HG03045 (cell line): Measurements from ENCODE around the gene MRPS27.

Source experiments
- ATAC-seq: cut with Tn5 transposase; IDR thresholded peaks from one replicate; pipeline ENCODE4 v1.9.1; 2021; ENCODE audit warnings: mild to moderate bottlenecking, moderate library complexity; ENCODE audit not compliant: unreplicated experiment

Gene MRPS27

GRCh38 chr5:72206160-72206559 lies 113.9 kb downstream of the MRPS27 start:
- ATAC-seq = no peak

GRCh38 chr5:72205431-72206009 lies 114.5 kb downstream of the MRPS27 start:
- no peak for ATAC-seq

GRCh38 chr5:72204946-72205345 lies 115.1 kb downstream of the MRPS27 start:
- no peak for ATAC-seq

- no peak for ATAC-seq
These were observed 116.7 kb downstream of the MRPS27 start for GRCh38 chr5:72203251-72203845.

GRCh38 chr5:72202331-72202825 lies 117.7 kb downstream of the MRPS27 start:
- no peak for ATAC-seq

GRCh38 chr5:72199681-72200080 lies 120.4 kb downstream of the MRPS27 start:
- ATAC-seq = no peak

GRCh38 chr5:72197393-72197792 lies 122.6 kb downstream of the MRPS27 start:
- ATAC-seq = no peak

GRCh38 chr5:72195581-72195980 lies 124.5 kb downstream of the MRPS27 start:
- ATAC-seq = no peak

- ATAC-seq = peak; percentile 92
These were observed 125.2 kb downstream of the MRPS27 start for GRCh38 chr5:72194846-72195245.

- ATAC-seq = no peak
These were observed 128.6 kb downstream of the MRPS27 start for GRCh38 chr5:72191404-72191803.

GRCh38 chr5:72189146-72189545 lies 130.9 kb downstream of the MRPS27 start:
- ATAC-seq = no peak

- no peak for ATAC-seq
These were observed 131.9 kb downstream of the MRPS27 start for GRCh38 chr5:72188166-72188565.

- ATAC-seq = no peak
These were observed 132.5 kb downstream of the MRPS27 start for GRCh38 chr5:72187388-72188075.

- no peak for ATAC-seq
These were observed 134.3 kb downstream of the MRPS27 start for GRCh38 chr5:72185496-72186329.

- no peak for ATAC-seq
These were observed 135.6 kb downstream of the MRPS27 start for GRCh38 chr5:72184408-72184807.

GRCh38 chr5:72183101-72183520 lies 136.9 kb downstream of the MRPS27 start:
- ATAC-seq = no peak

GRCh38 chr5:72182686-72183085 lies 137.4 kb downstream of the MRPS27 start:
- no peak for ATAC-seq

GRCh38 chr5:72180925-72181324 lies 139.1 kb downstream of the MRPS27 start:
- no peak for ATAC-seq

- ATAC-seq = no peak
These were observed 140.1 kb downstream of the MRPS27 start for GRCh38 chr5:72179816-72180440.

- ATAC-seq = no peak
These were observed 140.8 kb downstream of the MRPS27 start for GRCh38 chr5:72179028-72179815.
